ENCODE results near the gene LMBR1. TPM values are rescaled to one million over a fixed set of nuclear protein-coding genes. Genes with fewer than 3 reads are reported as not detected.
"Not testable (repeated sequence)": the region's sequence is repeated elsewhere in the genome, so short reads cannot be mapped to it uniquely, and the experiment has no call there.

Gene LMBR1
- total RNA-seq, 1 donor from 2014 or later: 159 TPM

DNA sequence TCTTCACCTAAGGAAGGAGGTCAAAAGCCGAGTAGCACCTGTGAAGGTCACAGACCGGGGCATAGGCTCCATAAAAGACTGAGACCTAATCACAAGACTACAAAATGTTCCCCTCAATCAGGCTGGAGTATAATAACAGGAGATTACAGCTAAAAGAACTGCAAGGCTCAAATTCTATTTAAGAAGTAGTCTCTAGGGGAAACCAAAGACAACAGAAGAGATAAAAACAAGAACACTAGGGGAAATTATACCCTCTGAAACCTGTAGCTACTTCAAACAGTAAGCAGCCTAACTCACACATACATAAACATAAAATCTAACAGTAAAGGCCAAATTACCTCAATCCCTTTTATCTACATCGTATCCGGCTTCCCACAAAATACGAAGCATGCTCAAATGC lies 38.3 kb downstream of the LMBR1 start:
- no peak for DNase-seq (ENCODE audit: low spot score)
- H3K4me1 Mint-ChIP-seq (ENCODE audit: unreplicated experiment): no peaks in the 10 kb centered on the region
- peaks cover 55% of the 10 kb centered on the region for H3K36me3 Mint-ChIP-seq (ENCODE audit: low read depth, unreplicated experiment)
- peaks cover 3% of the 10 kb centered on the region for H3K27me3 Mint-ChIP-seq (ENCODE audit: unreplicated experiment)
- H3K27ac Mint-ChIP-seq (ENCODE audit: unreplicated experiment): no peak overlapping the region
- TF ChIP-seq, protein P1, sequence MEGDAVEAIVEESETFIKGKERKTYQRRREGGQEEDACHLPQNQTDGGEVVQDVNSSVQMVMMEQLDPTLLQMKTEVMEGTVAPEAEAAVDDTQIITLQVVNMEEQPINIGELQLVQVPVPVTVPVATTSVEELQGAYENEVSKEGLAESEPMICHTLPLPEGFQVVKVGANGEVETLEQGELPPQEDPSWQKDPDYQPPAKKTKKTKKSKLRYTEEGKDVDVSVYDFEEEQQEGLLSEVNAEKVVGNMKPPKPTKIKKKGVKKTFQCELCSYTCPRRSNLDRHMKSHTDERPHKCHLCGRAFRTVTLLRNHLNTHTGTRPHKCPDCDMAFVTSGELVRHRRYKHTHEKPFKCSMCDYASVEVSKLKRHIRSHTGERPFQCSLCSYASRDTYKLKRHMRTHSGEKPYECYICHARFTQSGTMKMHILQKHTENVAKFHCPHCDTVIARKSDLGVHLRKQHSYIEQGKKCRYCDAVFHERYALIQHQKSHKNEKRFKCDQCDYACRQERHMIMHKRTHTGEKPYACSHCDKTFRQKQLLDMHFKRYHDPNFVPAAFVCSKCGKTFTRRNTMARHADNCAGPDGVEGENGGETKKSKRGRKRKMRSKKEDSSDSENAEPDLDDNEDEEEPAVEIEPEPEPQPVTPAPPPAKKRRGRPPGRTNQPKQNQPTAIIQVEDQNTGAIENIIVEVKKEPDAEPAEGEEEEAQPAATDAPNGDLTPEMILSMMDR (IDR thresholded peaks at IDR 0.05; ENCODE audit: unreplicated experiment): no peak
- no peaks in the 10 kb centered on the region for H3K9me3 Mint-ChIP-seq (ENCODE audit: unreplicated experiment)
- no peak overlapping the region for H3K4me3 Mint-ChIP-seq (ENCODE audit: unreplicated experiment)

DNA sequence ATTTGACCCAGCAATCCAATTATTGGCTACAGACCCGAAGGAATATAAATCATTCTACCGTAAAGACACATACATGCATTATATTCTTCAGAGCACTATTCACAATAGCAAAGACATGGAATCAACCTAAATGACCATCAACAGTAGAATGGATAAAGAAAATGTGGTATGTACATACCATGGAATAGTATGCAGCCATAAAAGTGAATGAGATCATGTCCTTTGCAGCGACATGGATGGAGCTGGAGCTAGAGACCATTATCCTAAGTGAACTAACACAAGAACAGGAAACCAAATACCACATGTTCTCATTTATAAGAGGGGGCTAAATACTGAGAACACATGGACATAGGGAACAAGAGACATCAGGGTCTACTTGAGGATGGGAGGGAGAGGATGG lies 44.0 kb downstream of the LMBR1 start:
- H3K27ac Mint-ChIP-seq (ENCODE audit: unreplicated experiment): no peak overlapping the region
- H3K4me3 Mint-ChIP-seq (ENCODE audit: unreplicated experiment): no peak overlapping the region
- H3K4me1 Mint-ChIP-seq (ENCODE audit: unreplicated experiment): peaks cover 15% of the 10 kb centered on the region
- H3K27me3 Mint-ChIP-seq (ENCODE audit: unreplicated experiment): peaks cover 3% of the 10 kb centered on the region
- H3K36me3 Mint-ChIP-seq (ENCODE audit: low read depth, unreplicated experiment): peaks cover 15% of the 10 kb centered on the region
- DNase-seq (ENCODE audit: low spot score): no peak
- TF ChIP-seq, protein P1 (IDR thresholded peaks at IDR 0.05; ENCODE audit: unreplicated experiment): no peak
- H3K9me3 Mint-ChIP-seq (ENCODE audit: unreplicated experiment): no peaks in the 10 kb centered on the region

DNA sequence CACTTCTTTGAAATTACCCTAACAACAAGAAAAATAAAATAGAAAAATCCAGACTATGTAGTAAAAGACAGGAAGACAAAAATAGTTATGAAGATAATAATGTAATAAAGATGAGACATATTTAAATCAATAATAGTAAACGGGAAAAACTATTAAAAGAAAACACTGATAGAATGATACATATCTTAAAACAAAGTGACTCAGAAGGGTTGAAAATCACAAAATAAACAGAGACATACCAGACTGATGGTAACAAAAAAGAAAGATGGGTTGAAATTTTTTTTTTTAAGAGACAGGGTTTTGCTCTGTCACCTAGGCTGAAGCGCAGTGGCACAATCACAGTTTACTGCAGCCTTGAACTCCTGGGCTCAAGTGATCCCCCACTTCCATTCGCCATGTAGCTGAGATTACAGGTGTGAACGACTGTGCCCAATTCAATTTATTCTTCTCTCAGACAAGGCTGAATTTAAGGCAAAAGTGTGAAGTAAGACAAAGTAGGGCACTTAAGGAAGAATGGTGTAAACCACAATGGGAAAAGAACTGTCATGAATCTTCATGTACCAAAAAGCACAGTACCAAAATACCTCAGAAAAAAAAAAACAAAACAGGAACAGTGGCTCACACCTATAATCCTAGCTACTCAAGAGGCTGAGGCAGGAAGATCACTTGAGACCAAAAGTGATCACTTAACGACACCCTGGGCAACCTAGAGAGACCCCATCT lies 47.4 kb downstream of the LMBR1 start:
- Mint-ChIP-seq H3K27ac (ENCODE audit: unreplicated experiment) (no peak overlapping the region), H3K36me3 (ENCODE audit: low read depth, unreplicated experiment) (peaks cover 7% of the 10 kb centered on the region)

GRCh38 chr7:156843582-156843981 lies 49.4 kb downstream of the LMBR1 start:
- H3K27me3 Mint-ChIP-seq (ENCODE audit: unreplicated experiment); H3K27ac Mint-ChIP-seq (ENCODE audit: unreplicated experiment); H3K4me3 Mint-ChIP-seq (ENCODE audit: unreplicated experiment); H3K9me3 Mint-ChIP-seq (ENCODE audit: unreplicated experiment); DNase-seq (ENCODE audit: low spot score): not testable (repeated sequence)
- H3K4me1 Mint-ChIP-seq (ENCODE audit: unreplicated experiment): peaks cover 26% of the 10 kb centered on the region
- peaks cover 14% of the 10 kb centered on the region for H3K36me3 Mint-ChIP-seq (ENCODE audit: low read depth, unreplicated experiment)

More for the DNA sequence above, 47.4 kb downstream of the LMBR1 start:
- Mint-ChIP-seq H3K9me3 (ENCODE audit: unreplicated experiment) (no peaks in the 10 kb centered on the region), H3K4me1 (ENCODE audit: unreplicated experiment) (peaks cover 15% of the 10 kb centered on the region), H3K27me3 (ENCODE audit: unreplicated experiment) (peaks cover 2% of the 10 kb centered on the region), H3K4me3 (ENCODE audit: unreplicated experiment) (no peak overlapping the region)
- no peak for DNase-seq (ENCODE audit: low spot score)
- TF ChIP-seq, protein P1 (IDR thresholded peaks at IDR 0.05; ENCODE audit: unreplicated experiment): no peak

GRCh38 chr7:156843157-156843556 lies 49.8 kb downstream of the LMBR1 start:
- peaks cover 2% of the 10 kb centered on the region for H3K27me3 Mint-ChIP-seq (ENCODE audit: unreplicated experiment)
- peaks cover 26% of the 10 kb centered on the region for H3K4me1 Mint-ChIP-seq (ENCODE audit: unreplicated experiment)
- H3K4me3 Mint-ChIP-seq (ENCODE audit: unreplicated experiment): no peak overlapping the region
- H3K9me3 Mint-ChIP-seq (ENCODE audit: unreplicated experiment): no peaks in the 10 kb centered on the region
- DNase-seq (ENCODE audit: low spot score): no peak
- peaks cover 16% of the 10 kb centered on the region for H3K36me3 Mint-ChIP-seq (ENCODE audit: low read depth, unreplicated experiment)
- TF ChIP-seq, protein P1 (IDR thresholded peaks at IDR 0.05; ENCODE audit: unreplicated experiment): no peak
- no peak overlapping the region for H3K27ac Mint-ChIP-seq (ENCODE audit: unreplicated experiment)
